Airway epithelial cell (primary cell): ENCODE data around the gene IP6K3. TPM values are rescaled to one million over a fixed set of nuclear protein-coding genes. Genes with fewer than 3 reads are reported as not detected.

ENCODE experiments used
- total RNA-seq: library from RNA; depleted of rRNA; stranded (reverse); fragments of >200 nt; gene quantifications from 2 replicates; pipeline ENCODE4 v1.2.3, GENCODE V29; 2015

IP6K3 gene
- 0.07 TPM in 1 of 2 replicates, not detected in the other for total RNA-seq

GRCh38 chr6:33746651-33747100 lies at the start of gene IP6K3:
Gene IP6K3, minus strand, starts transcription at chr6:33746905. Its CDS starts 11,429 bp downstream, at chr6:33735476.

GRCh38 chr6:33788694-33789549 lies 42.2 kb upstream of the IP6K3 start, which contains the start of gene LEMD2:
Gene LEMD2, minus strand, starts transcription at chr6:33789130. Its CDS starts 14 bp downstream, at chr6:33789116.

GRCh38 chr6:33711140-33712129 lies 35.3 kb downstream of the IP6K3 start, which contains the start of gene UQCC2:
Gene UQCC2, minus strand, starts transcription at chr6:33711700. Its CDS starts 14 bp downstream, at chr6:33711686.

Other genes with a start within 250 kb of the IP6K3 start
- 25.6 and 29.9 TPM in 2 replicates for gene BAK1, start 166.6 kb downstream of the IP6K3 start, total RNA-seq
- 49.4 and 67.6 TPM in 2 replicates for gene ITPR3, start 125.6 kb downstream of the IP6K3 start, total RNA-seq
- 32.3 and 53.9 TPM in 2 replicates for gene UQCC2, start 35.2 kb downstream of the IP6K3 start, total RNA-seq
- gene LEMD2, start 42.2 kb upstream of the IP6K3 start, total RNA-seq: 48.4 and 55.4 TPM in 2 replicates
- gene MLN, start 57.1 kb upstream of the IP6K3 start, total RNA-seq: not detected in 2 replicates